ENCODE results near the gene PPM1L.

The PPM1L gene

GRCh38 chr3:160808838-160809237 is 52.8 kb downstream of the PPM1L start:
- Histone ChIP-seq H3K4me3 (ENCODE audit: low read depth, low read length) (no peak overlapping the region), H3K27me3 (ENCODE audit: control insufficient read depth, insufficient read depth, low read length) (no peaks in the 10 kb centered on the region), H3K4me1 (ENCODE audit: control insufficient read depth, insufficient read depth, low read length) (peaks cover 4% of the 10 kb centered on the region; the same call in 1 of the 2 replicates), H3K36me3 (ENCODE audit: control insufficient read depth, insufficient read depth, low read length) (no peaks in the 10 kb centered on the region), H3K9ac (ENCODE audit: low read length) (no peak overlapping the region), H3K9me3 (ENCODE audit: control insufficient read depth, insufficient read depth, low read depth, low read length) (no peaks in the 10 kb centered on the region), H3K27ac (ENCODE audit: low read depth, low read length) (no peak overlapping the region)

GRCh38 chr3:160809453-160809852 is 53.4 kb downstream of the PPM1L start:
- Histone ChIP-seq H3K9ac (ENCODE audit: low read length) (no peak overlapping the region), H3K27ac (ENCODE audit: low read depth, low read length) (no peak overlapping the region), H3K4me1 (ENCODE audit: control insufficient read depth, insufficient read depth, low read length) (peaks cover 4% of the 10 kb centered on the region; the same call in 1 of the 2 replicates), H3K36me3 (ENCODE audit: control insufficient read depth, insufficient read depth, low read length) (no peaks in the 10 kb centered on the region), H3K27me3 (ENCODE audit: control insufficient read depth, insufficient read depth, low read length) (no peaks in the 10 kb centered on the region), H3K4me3 (ENCODE audit: low read depth, low read length) (no peak overlapping the region), H3K9me3 (ENCODE audit: control insufficient read depth, insufficient read depth, low read depth, low read length) (no peaks in the 10 kb centered on the region)

- Histone ChIP-seq H3K4me3 (ENCODE audit: low read depth, low read length) (no peak overlapping the region), H3K4me1 (ENCODE audit: control insufficient read depth, insufficient read depth, low read length) (no peaks in the 10 kb centered on the region), H3K36me3 (ENCODE audit: control insufficient read depth, insufficient read depth, low read length) (no peaks in the 10 kb centered on the region), H3K27me3 (ENCODE audit: control insufficient read depth, insufficient read depth, low read length) (no peaks in the 10 kb centered on the region), H3K27ac (ENCODE audit: low read depth, low read length) (no peak overlapping the region), H3K9ac (ENCODE audit: low read length) (no peak overlapping the region), H3K9me3 (ENCODE audit: control insufficient read depth, insufficient read depth, low read depth, low read length) (no peaks in the 10 kb centered on the region)
Measured at GRCh38 chr3:160810362-160811236, 54.6 kb downstream of the PPM1L start.

- Histone ChIP-seq H3K4me3 (ENCODE audit: low read depth, low read length) (no peak overlapping the region), H3K27ac (ENCODE audit: low read depth, low read length) (no peak overlapping the region), H3K4me1 (ENCODE audit: control insufficient read depth, insufficient read depth, low read length) (no peaks in the 10 kb centered on the region; the same call in 1 of the 2 replicates), H3K36me3 (ENCODE audit: control insufficient read depth, insufficient read depth, low read length) (no peaks in the 10 kb centered on the region), H3K27me3 (ENCODE audit: control insufficient read depth, insufficient read depth, low read length) (no peaks in the 10 kb centered on the region), H3K9ac (ENCODE audit: low read length) (no peak overlapping the region), H3K9me3 (ENCODE audit: control insufficient read depth, insufficient read depth, low read depth, low read length) (no peaks in the 10 kb centered on the region)
Measured at GRCh38 chr3:160811237-160811548, 55.2 kb downstream of the PPM1L start.

- H3K4me3 ChIP-seq (ENCODE audit: low read depth, low read length): no peak overlapping the region
- H3K9ac ChIP-seq (ENCODE audit: low read length): no peak overlapping the region
- H3K27me3 ChIP-seq (ENCODE audit: control insufficient read depth, insufficient read depth, low read length): no peaks in the 10 kb centered on the region
Measured at GRCh38 chr3:160812304-160812703, 56.3 kb downstream of the PPM1L start.

GRCh38 chr3:160815280-160815679 is 59.2 kb downstream of the PPM1L start:
- Histone ChIP-seq H3K4me1 (ENCODE audit: control insufficient read depth, insufficient read depth, low read length) (no peaks in the 10 kb centered on the region; the same call in 1 of the 2 replicates), H3K27me3 (ENCODE audit: control insufficient read depth, insufficient read depth, low read length) (no peaks in the 10 kb centered on the region), H3K4me3 (ENCODE audit: low read depth, low read length) (no peak overlapping the region), H3K9me3 (ENCODE audit: control insufficient read depth, insufficient read depth, low read depth, low read length) (no peaks in the 10 kb centered on the region), H3K27ac (ENCODE audit: low read depth, low read length) (no peak overlapping the region), H3K9ac (ENCODE audit: low read length) (no peak overlapping the region), H3K36me3 (ENCODE audit: control insufficient read depth, insufficient read depth, low read length) (no peaks in the 10 kb centered on the region)

More at GRCh38 chr3:160812304-160812703, 56.3 kb downstream of the PPM1L start:
- Histone ChIP-seq H3K9me3 (ENCODE audit: control insufficient read depth, insufficient read depth, low read depth, low read length) (no peaks in the 10 kb centered on the region), H3K27ac (ENCODE audit: low read depth, low read length) (no peak overlapping the region), H3K4me1 (ENCODE audit: control insufficient read depth, insufficient read depth, low read length) (no peaks in the 10 kb centered on the region; the same call in 1 of the 2 replicates), H3K36me3 (ENCODE audit: control insufficient read depth, insufficient read depth, low read length) (no peaks in the 10 kb centered on the region)

- Histone ChIP-seq H3K9me3 (ENCODE audit: control insufficient read depth, insufficient read depth, low read depth, low read length) (no peaks in the 10 kb centered on the region), H3K4me1 (ENCODE audit: control insufficient read depth, insufficient read depth, low read length) (no peaks in the 10 kb centered on the region; the same call in 1 of the 2 replicates), H3K9ac (ENCODE audit: low read length) (no peak overlapping the region), H3K4me3 (ENCODE audit: low read depth, low read length) (no peak overlapping the region), H3K27ac (ENCODE audit: low read depth, low read length) (no peak overlapping the region), H3K36me3 (ENCODE audit: control insufficient read depth, insufficient read depth, low read length) (no peaks in the 10 kb centered on the region), H3K27me3 (ENCODE audit: control insufficient read depth, insufficient read depth, low read length) (no peaks in the 10 kb centered on the region)
Measured at GRCh38 chr3:160820022-160820421, 64.0 kb downstream of the PPM1L start.

- no peaks in the 10 kb centered on the region; the same call in 1 of the 2 replicates for H3K4me1 ChIP-seq (ENCODE audit: control insufficient read depth, insufficient read depth, low read length)
- H3K9me3 ChIP-seq (ENCODE audit: control insufficient read depth, insufficient read depth, low read depth, low read length): no peaks in the 10 kb centered on the region
- no peak overlapping the region for H3K27ac ChIP-seq (ENCODE audit: low read depth, low read length)
- H3K9ac ChIP-seq (ENCODE audit: low read length): no peak overlapping the region
- no peaks in the 10 kb centered on the region for H3K36me3 ChIP-seq (ENCODE audit: control insufficient read depth, insufficient read depth, low read length)
- H3K27me3 ChIP-seq (ENCODE audit: control insufficient read depth, insufficient read depth, low read length): no peaks in the 10 kb centered on the region
- H3K4me3 ChIP-seq (ENCODE audit: low read depth, low read length): no peak overlapping the region
Measured at GRCh38 chr3:160820430-160820829, 64.4 kb downstream of the PPM1L start.

GRCh38 chr3:160822936-160823335 is 66.9 kb downstream of the PPM1L start:
- H3K4me3 ChIP-seq (ENCODE audit: low read depth, low read length): no peak overlapping the region
- no peak overlapping the region for H3K9ac ChIP-seq (ENCODE audit: low read length)
- no peaks in the 10 kb centered on the region for H3K9me3 ChIP-seq (ENCODE audit: control insufficient read depth, insufficient read depth, low read depth, low read length)
- H3K36me3 ChIP-seq (ENCODE audit: control insufficient read depth, insufficient read depth, low read length): no peaks in the 10 kb centered on the region
- no peaks in the 10 kb centered on the region for H3K27me3 ChIP-seq (ENCODE audit: control insufficient read depth, insufficient read depth, low read length)
- H3K27ac ChIP-seq (ENCODE audit: low read depth, low read length): no peak overlapping the region
- no peaks in the 10 kb centered on the region; the same call in 1 of the 2 replicates for H3K4me1 ChIP-seq (ENCODE audit: control insufficient read depth, insufficient read depth, low read length)

GRCh38 chr3:160825311-160825800 is 69.3 kb downstream of the PPM1L start:
- no peaks in the 10 kb centered on the region for H3K27me3 ChIP-seq (ENCODE audit: control insufficient read depth, insufficient read depth, low read length)
- H3K36me3 ChIP-seq (ENCODE audit: control insufficient read depth, insufficient read depth, low read length): no peaks in the 10 kb centered on the region
- no peak overlapping the region for H3K27ac ChIP-seq (ENCODE audit: low read depth, low read length)
- H3K9ac ChIP-seq (ENCODE audit: low read length): no peak overlapping the region
- no peaks in the 10 kb centered on the region for H3K9me3 ChIP-seq (ENCODE audit: control insufficient read depth, insufficient read depth, low read depth, low read length)
- no peak overlapping the region for H3K4me3 ChIP-seq (ENCODE audit: low read depth, low read length)
- H3K4me1 ChIP-seq (ENCODE audit: control insufficient read depth, insufficient read depth, low read length): no peaks in the 10 kb centered on the region; the same call in 1 of the 2 replicates

- Histone ChIP-seq H3K9ac (ENCODE audit: low read length) (no peak overlapping the region), H3K36me3 (ENCODE audit: control insufficient read depth, insufficient read depth, low read length) (no peaks in the 10 kb centered on the region), H3K4me3 (ENCODE audit: low read depth, low read length) (no peak overlapping the region), H3K9me3 (ENCODE audit: control insufficient read depth, insufficient read depth, low read depth, low read length) (no peaks in the 10 kb centered on the region), H3K27ac (ENCODE audit: low read depth, low read length) (no peak overlapping the region), H3K4me1 (ENCODE audit: control insufficient read depth, insufficient read depth, low read length) (no peaks in the 10 kb centered on the region; the same call in 1 of the 2 replicates), H3K27me3 (ENCODE audit: control insufficient read depth, insufficient read depth, low read length) (no peaks in the 10 kb centered on the region)
Measured at GRCh38 chr3:160826408-160826807, 70.4 kb downstream of the PPM1L start.
